Activated B cell treated with CpG ODN at 0.5 μM for 24 hours (primary cell): ENCODE data around the gene ZNF568. TPM values are rescaled to one million over a fixed set of nuclear protein-coding genes. Genes with fewer than 3 reads are reported as not detected.

ENCODE experiments used
- ATAC-seq: fragments of 200-7000 bp; cut with Tn5 transposase; one replicate; pipeline ENCODE4 v1.10.0; 2021; ENCODE audit warnings: low read depth, mild to moderate bottlenecking, moderate library complexity
- CTCF ChIA-PET: fragments of 350-600 bp; sonication (Branson Sonifier 250); formaldehyde crosslinking; loops from one replicate; lab custom pipeline; 2021; ENCODE audit warnings: antibody characterized with exemption; lab: Charles Lee
- POLR2A ChIA-PET: fragments of 350-600 bp; sonication (Branson Sonifier 250); formaldehyde crosslinking; loops from one replicate; lab custom pipeline; 2021; ENCODE audit warnings: antibody characterized with exemption; lab: Charles Lee
- DNase-seq: peaks from one replicate; pipeline ENCODE4 v3.0.0; 2022
- H3K27ac Mint-ChIP-seq: one replicate; pipeline ENCODE4 v1.8.0; 2020; ENCODE audit warnings: mixed read lengths
- H3K27me3 Mint-ChIP-seq: one replicate; pipeline ENCODE4 v1.8.0; 2021; ENCODE audit warnings: mixed read lengths
- H3K36me3 Mint-ChIP-seq: one replicate; pipeline ENCODE4 v1.8.0; 2021; ENCODE audit warnings: low read depth, mixed read lengths
- H3K4me1 Mint-ChIP-seq: one replicate; pipeline ENCODE4 v1.8.0; 2021; ENCODE audit warnings: mixed read lengths
- H3K4me3 Mint-ChIP-seq: one replicate; pipeline ENCODE4 v1.8.0; 2020; ENCODE audit warnings: mild to moderate bottlenecking, mixed read lengths
- H3K9me3 Mint-ChIP-seq: one replicate; pipeline ENCODE4 v1.8.0; 2020; ENCODE audit warnings: mixed read lengths
- CTCF ChIP-seq: fragments of 200-600 bp; IDR thresholded peaks from one replicate; pipeline ENCODE4 v1.8.0; 2022; ENCODE audit warnings: antibody characterized with exemption, mild to moderate bottlenecking
- intact Hi-C: fragments of 100-400 bp; cut with micrococcal nuclease; formaldehyde crosslinking; loops from one replicate; pipeline ENCODE4 v1.15.1; 2024
- total RNA-seq: library from RNA; stranded (reverse); gene quantifications from 2 replicates; pipeline ENCODE4 v1.2.3, GENCODE V29; 2022

The ZNF568 gene
- total RNA-seq, 1 donor from 2014 or later, result 13.4 TPM

DNA sequence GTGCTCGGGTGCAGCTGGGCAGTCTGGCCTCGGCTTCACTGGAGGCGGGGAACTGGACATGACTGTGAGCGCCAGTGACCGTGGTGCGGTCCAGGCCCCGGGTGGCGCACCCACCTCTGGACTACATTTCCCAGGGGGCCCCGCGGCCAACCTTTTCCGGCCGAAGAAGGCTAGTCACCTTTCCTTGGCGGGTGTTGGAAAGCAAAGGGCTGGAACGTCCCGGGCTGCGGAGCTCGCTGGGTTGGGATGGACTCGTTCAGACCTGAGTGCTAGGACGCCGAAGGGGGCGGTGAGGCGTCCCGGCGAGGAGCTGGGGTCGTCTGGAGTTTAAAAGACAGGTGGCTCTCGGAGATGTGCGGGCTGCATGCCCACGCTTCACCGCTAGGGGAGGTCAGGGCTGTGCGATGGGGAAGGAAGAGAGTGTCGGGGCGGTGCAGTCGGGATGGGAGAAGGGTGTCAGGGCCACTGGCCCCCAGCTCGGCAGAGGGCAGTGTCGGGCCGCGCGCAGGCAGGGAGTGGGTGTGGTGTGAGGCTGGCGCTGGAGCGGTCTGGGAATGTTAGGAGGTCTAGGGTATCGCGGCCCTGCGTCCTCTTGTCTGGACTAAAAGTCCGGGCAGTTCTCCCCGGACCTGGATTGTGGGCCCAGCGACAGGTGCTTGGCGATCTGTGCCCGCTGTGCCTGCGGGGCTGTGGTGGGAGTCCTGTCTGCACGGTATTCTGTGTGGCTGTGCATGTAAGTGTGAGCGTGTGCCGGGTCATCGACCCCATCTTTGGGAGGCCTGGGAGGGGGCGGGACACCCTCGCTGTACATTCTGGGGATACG is 57.1 kb downstream of the ZNF568 start:
- ChIA-PET POLR2A (interaction anchor here (0.5 to 1.9 kb wide), 4 partner anchors 123 to 533 kb away, joined by 3 to 8 read pairs (median 3); partner anchors contain the start of genes ZNF345, ZNF570 and ZNF793), CTCF (interaction anchor here (0.5 to 1.1 kb wide), 2 partner anchors 135 to 361 kb away, joined by 3 to 5 read pairs; partner anchors contain the start of gene ZNF790)
- Mint-ChIP-seq H3K36me3 (peaks cover 29% of the 10 kb centered on the region), H3K27me3 (no peaks in the 10 kb centered on the region), H3K4me1 (peaks cover 10% of the 10 kb centered on the region), H3K9me3 (peaks cover 2% of the 10 kb centered on the region), H3K4me3 (peak overlapping the region; percentile 98), H3K27ac (peak overlapping the region; percentile 94)
- TF ChIP-seq CTCF, result peak; percentile 38
- intact Hi-C loops, result loop anchor here (1.0 to 10.0 kb wide), 11 partner anchors 57 to 799 kb away; partner anchors contain the start of genes ZNF420, ZNF527, ZNF529 and ZNF540
- peak; percentile 75 for DNase-seq
- peak; percentile 97 for ATAC-seq

- Mint-ChIP-seq H3K9me3 (peaks cover 2% of the 10 kb centered on the region), H3K27me3 (no peaks in the 10 kb centered on the region), H3K4me3 (peak overlapping the region; percentile 98), H3K36me3 (peaks cover 34% of the 10 kb centered on the region), H3K4me1 (peaks cover 10% of the 10 kb centered on the region), H3K27ac (peak overlapping the region; percentile 94)
- CTCF ChIA-PET, result interaction anchor here (0.5 to 1.1 kb wide), 2 partner anchors 136 to 360 kb away, joined by 3 to 5 read pairs; partner anchors contain the start of gene ZNF790
- POLR2A ChIA-PET, result interaction anchor here (0.5 to 1.9 kb wide), 3 partner anchors 124 to 496 kb away, joined by 3 to 8 read pairs (median 3); partner anchors contain the start of genes ZNF345 and ZNF570
- intact Hi-C loops, result loop anchor here (1.0 to 10.0 kb wide), 11 partner anchors 58 to 798 kb away; partner anchors contain the start of genes ZNF420, ZNF527, ZNF529 and ZNF540
- no peak for TF ChIP-seq CTCF
- DNase-seq (no peak), ATAC-seq (no peak)
These were observed 57.7 kb downstream of the ZNF568 start for GRCh38 chr19:36973844-36974195.

GRCh38 chr19:36986131-36986530 is 70.0 kb downstream of the ZNF568 start:
- ATAC-seq (no peak), DNase-seq (no peak)
- Mint-ChIP-seq H3K4me3 (no peak overlapping the region), H3K9me3 (peaks cover 33% of the 10 kb centered on the region), H3K27me3 (no peaks in the 10 kb centered on the region), H3K4me1 (no peaks in the 10 kb centered on the region), H3K36me3 (peaks cover 66% of the 10 kb centered on the region), H3K27ac (no peak overlapping the region)
- CTCF ChIA-PET, result interaction anchor here (1.2 kb wide), 1 partner anchor 12 kb away, joined by 3 read pairs; no protein-coding TSS in a partner anchor
- TF ChIP-seq CTCF, result no peak
- POLR2A ChIA-PET, result no interaction called here
- intact Hi-C loops, result no loop called here

- no peaks in the 10 kb centered on the region for H3K27me3 Mint-ChIP-seq
- no peaks in the 10 kb centered on the region for H3K4me1 Mint-ChIP-seq
- ChIA-PET POLR2A (no interaction called here), CTCF (interaction anchor here (1.2 kb wide), 1 partner anchor 12 kb away, joined by 3 read pairs; no protein-coding TSS in a partner anchor)
- no peak overlapping the region for H3K27ac Mint-ChIP-seq
- peaks cover 36% of the 10 kb centered on the region for H3K9me3 Mint-ChIP-seq
- intact Hi-C loops, result no loop called here
- no peak for TF ChIP-seq CTCF
- H3K4me3 Mint-ChIP-seq, result no peak overlapping the region
- DNase-seq (no peak), ATAC-seq (no peak)
- peaks cover 69% of the 10 kb centered on the region for H3K36me3 Mint-ChIP-seq
These were observed 70.5 kb downstream of the ZNF568 start for GRCh38 chr19:36986601-36987000.

DNA sequence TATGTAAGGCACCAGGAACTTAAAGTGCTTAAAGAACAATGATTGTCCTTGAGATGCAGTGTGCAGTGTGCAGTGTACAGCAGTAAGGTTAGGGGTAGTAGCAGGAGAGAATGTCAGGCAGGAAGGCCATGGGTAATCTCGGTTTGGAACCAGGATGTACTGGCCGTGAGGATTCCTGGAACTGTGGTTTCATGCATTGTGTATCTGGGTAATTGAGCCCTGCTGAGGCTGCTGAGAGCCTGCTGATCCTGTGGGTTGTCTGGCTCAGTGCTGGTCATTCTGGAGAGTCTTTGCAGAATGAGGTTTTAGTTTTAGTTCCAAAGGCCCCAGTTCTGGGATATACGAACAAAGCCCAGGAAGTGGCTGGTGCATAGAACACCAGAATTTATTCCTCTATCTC is 71.0 kb downstream of the ZNF568 start:
- Mint-ChIP-seq H3K36me3 (peaks cover 70% of the 10 kb centered on the region), H3K9me3 (peaks cover 35% of the 10 kb centered on the region), H3K27ac (no peak overlapping the region), H3K4me1 (no peaks in the 10 kb centered on the region), H3K4me3 (no peak overlapping the region), H3K27me3 (no peaks in the 10 kb centered on the region)
- ChIA-PET CTCF (interaction anchor here (1.2 kb wide), 1 partner anchor 11 kb away, joined by 3 read pairs; no protein-coding TSS in a partner anchor), POLR2A (no interaction called here)
- no peak for TF ChIP-seq CTCF
- intact Hi-C loops, result no loop called here
- ATAC-seq, result no peak
- no peak for DNase-seq
